NCI-H1417 treated with DMSO at 0.1 percent for 48 hours (cell line): ENCODE results near the gene DPP8.
"Not testable (repeated sequence)": the region's sequence is repeated elsewhere in the genome, so short reads cannot be mapped to it uniquely, and the experiment has no call there.

Experiments
- DNase-seq: peaks from one replicate; lab custom pipeline; 2025; lab: John Stamatoyannopoulos, UW

DPP8 gene

GRCh38 chr15:65402961-65403360 lies 114.5 kb downstream of the DPP8 start:
- no peak for DNase-seq

GRCh38 chr15:65401611-65402240 lies 115.8 kb downstream of the DPP8 start:
- DNase-seq: no peak

- peak; percentile 19 for DNase-seq
Observed at GRCh38 chr15:65400760-65401610, 116.5 kb downstream of the DPP8 start.

- no peak for DNase-seq
Observed at GRCh38 chr15:65399997-65400396, 117.5 kb downstream of the DPP8 start.

- DNase-seq: no peak
Observed at GRCh38 chr15:65399001-65399706, 118.3 kb downstream of the DPP8 start.

GRCh38 chr15:65398486-65398885 lies 119.0 kb downstream of the DPP8 start:
- not testable (repeated sequence) for DNase-seq

- no peak for DNase-seq
Observed at GRCh38 chr15:65396965-65397317, 120.5 kb downstream of the DPP8 start.

- DNase-seq: no peak
Observed at GRCh38 chr15:65396283-65396964, 121.1 kb downstream of the DPP8 start.

GRCh38 chr15:65395567-65396202 lies 121.8 kb downstream of the DPP8 start:
- no peak for DNase-seq

GRCh38 chr15:65394936-65395335 lies 122.6 kb downstream of the DPP8 start:
- DNase-seq: no peak

- DNase-seq: no peak
Observed at GRCh38 chr15:65394280-65394789, 123.2 kb downstream of the DPP8 start.

- no peak for DNase-seq
Observed at GRCh38 chr15:65393557-65393956, 123.9 kb downstream of the DPP8 start.

- DNase-seq: no peak
Observed at GRCh38 chr15:65393091-65393490, 124.4 kb downstream of the DPP8 start.
